Fibroblast of lung (primary cell): ENCODE data around the gene PLEKHA5.

Source experiments
- CTCF ChIP-seq, 2 donors: IDR thresholded peaks in 1 of 2; conservative IDR thresholded peaks in 1 of 2; 1 replicate in 1 of 2; 2 replicates in 1 of 2; pipeline ENCODE4 v1.5.1; 2011 to 2012; ENCODE audit warnings: low read length in 2 of 2, control low read depth in 1 of 2, inconsistent platforms in 1 of 2, low read depth in 1 of 2, mild to moderate bottlenecking in 1 of 2
- EZH2 ChIP-seq: IDR thresholded peaks from 2 replicates; pipeline ENCODE4 v1.5.1; 2012; ENCODE audit warnings: low read length, control low read depth, mild to moderate bottlenecking; ENCODE audit errors: missing control alignments

GRCh38 chr12:19212245-19212644 lies 82.7 kb downstream of the PLEKHA5 start:
- TF ChIP-seq CTCF (conservative IDR thresholded peaks at IDR 0.05 in 1 of 2, IDR thresholded peaks at IDR 0.05 in 1 of 2; ENCODE audit: low read depth in 1 of 2, low read length in 2 of 2) (no peak), EZH2 (no peak)
